Dedifferentiated amniotic fluid mesenchymal stem cell (primary cell): ENCODE data around the gene TDRD15.
"Not testable (repeated sequence)": the region's sequence is repeated elsewhere in the genome, so short reads cannot be mapped to it uniquely, and the experiment has no call there.

Experiments used
- DNase-seq: peaks from one replicate; pipeline ENCODE4 v3.0.0-alpha.2; 2016; ENCODE audit errors: extremely low spot score

Gene TDRD15

DNA sequence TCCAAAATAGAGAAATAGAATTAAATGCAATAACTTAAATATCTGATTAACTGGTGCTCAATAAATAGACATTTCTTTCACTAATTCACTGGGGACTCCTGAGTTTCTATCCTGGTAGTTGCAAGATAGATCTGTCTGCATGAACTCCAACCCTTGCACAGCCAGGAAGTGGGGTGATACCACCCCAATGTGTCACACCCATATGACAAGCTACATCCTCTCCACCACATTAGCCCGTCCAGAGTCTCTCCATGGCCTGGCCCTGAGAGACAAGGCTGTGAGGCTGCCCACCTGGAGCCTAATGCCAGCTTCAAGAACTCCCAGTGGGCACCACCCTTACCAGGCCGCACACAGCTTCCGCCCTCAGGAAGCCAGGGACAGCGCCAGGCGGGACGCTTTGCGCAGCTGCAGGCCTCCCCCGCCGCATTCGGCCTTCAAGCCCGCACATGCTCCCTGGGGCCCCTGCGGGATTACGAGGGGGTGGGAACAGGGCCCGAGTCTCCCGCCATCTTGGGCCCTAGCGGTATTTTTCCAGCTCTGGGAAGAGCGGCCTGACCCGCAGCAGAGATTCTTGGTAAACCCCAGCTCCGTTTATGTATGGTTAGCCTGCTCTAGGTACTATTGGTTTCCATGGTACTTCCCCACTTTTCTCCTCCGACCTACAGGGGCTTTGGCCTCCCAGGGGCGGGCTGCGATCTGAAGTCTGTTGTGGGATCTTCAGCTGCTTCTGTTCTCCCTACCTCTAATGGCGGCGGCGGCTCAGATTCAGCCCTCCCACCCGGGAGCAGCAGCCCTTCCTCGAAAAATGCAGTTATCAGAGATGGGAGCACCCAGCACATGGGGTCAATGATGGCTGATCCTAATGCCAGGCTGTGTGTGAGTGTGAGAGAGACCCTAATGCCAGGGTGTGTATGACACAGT lies at the start of gene TDRD15:
TSS of gene TDRD15 (plus strand) at position 496 of the 921 bp plus-strand sequence. CDS start 13,500 bp downstream, outside the sequence.
- no peak for DNase-seq

DNA sequence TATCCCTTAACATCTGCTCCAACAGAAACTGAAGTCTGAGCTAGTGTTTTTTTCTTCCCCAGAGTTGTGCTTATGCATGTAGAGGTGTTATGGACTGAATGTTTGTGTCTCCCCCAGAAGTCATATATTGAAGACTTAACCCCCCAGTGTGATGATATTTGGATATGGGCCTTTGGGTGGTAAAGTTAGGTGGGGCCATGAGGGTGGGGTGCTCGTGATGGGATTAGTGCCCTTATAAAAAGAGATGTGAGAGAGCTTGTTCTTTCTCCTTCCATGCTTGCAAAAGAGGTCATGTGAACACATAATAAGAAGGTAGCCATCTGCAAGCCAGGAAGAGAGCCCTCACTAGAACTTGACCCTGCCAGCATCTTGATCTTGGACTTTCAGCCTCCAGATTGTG lies 45.5 kb upstream of the TDRD15 start:
- no peak for DNase-seq

DNA sequence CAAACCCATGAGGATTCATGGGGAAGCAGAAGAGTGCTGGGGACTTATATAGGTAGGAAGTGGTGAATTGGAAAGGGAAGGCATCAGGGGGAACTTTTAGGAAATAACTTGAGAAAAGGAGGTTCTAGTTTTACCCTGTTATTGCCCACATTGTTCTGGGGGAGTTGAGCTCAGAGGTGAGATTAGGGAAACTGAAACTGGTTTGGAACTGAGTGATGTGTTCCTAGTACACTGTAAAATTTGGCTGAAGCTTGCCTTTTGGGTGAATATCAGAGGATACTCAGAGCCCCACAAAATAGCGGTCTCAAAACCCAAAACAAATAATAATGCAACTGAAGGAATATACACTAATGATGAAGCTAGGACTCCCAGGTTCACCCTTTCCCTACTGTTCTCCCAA lies 40.3 kb upstream of the TDRD15 start:
- DNase-seq = no peak

DNA sequence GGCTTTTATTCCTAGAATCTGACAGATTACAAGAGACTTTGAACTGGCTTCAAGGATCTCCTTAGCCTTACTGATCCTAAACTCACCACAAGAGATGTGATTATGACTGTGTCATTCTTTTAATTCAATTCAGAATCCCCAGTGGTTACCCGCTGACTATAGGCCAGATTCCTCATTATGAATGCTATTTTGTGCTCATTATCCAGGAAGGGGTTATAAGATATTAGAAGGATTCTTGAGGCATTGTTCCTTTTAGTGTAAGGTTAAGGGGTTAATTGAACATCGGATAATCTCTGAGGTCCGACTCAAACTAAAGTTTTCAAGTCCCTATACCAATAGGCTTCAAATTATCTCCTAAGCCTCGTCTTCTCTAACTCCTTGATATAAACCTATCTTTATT lies 39.4 kb upstream of the TDRD15 start:
- no peak for DNase-seq

DNA sequence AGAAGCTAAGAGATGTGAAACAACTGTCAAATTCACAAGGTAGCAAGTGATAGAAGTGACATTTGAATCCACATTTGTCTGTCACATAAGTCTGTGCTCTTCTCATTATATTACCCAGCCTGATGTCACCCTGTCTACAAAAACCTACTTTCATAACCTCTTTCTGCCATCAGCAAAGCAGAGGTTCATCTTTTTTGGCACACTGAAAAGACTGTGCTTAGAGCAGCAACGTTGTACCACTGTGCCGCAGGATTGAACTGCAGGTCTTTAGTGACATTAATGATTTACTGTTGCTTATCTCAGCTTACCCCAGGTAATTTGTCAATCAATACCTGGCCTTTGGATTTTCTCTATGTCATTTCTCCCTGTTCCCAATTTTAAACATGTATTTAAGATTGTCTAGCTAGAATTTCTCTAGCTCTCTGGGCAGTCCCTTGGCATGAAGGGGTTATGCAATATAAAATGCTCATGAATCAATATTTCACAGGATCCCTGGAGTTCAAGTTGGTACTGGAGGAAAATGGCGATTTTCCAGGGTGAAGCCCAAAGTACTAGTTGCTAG lies 31.4 kb upstream of the TDRD15 start:
- no peak for DNase-seq

DNA sequence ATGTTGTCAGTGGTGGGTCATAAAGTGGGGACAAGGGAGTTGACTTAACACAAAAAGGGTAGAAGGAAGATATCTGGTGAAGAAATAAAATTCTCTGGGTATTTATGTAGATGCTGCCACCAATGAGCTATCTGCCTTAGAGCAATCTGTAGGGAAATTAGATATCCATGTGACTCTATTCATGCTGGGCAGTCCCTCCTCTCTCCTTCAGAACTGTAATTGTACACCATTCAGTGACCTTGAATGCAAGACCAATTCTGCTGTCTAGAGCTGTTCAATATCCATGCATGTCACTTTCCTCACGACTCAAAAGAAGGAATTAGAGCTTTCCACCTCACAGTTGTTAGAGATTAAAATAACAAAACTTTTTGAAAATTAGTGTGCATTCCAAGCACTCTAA lies 28.6 kb upstream of the TDRD15 start:
- DNase-seq = no peak

DNA sequence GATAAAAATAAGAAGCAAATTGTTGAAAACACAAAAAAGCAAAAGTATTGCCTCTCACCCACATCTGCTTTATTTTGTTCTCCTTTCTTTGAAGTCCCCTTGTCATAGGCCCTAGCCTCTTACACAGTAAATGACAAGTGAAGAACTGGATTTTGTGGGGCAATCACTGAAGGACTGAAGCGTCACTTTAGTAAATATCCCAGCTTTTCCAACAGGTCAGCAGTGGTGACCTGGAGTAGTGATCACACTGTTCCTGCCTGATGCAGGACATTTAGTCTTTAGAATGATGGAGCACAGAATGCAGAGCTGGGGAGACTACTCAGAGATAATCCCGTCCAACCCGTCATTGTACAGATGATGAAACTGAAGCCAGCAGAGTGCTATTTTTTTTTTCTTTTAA lies 28.1 kb upstream of the TDRD15 start:
- DNase-seq = no peak

DNA sequence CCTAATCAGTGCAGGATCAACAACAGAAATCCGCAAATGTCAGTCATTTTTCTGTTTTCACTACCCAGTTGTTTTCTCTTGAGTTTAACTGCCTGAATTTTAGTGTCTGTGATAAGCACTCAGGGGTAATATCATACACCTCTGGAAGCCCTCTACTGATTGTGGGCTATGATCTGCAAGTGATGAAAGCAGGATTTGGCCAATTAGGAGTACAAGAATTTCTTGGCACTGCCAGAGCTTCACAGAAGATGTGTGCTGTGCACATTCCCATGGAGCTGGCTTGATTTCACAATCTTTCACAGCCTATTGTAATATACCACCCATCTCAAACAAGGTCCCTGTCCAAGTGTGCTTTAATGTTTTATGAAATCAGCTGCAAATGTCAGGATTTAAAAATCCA lies 27.3 kb upstream of the TDRD15 start:
- DNase-seq = no peak

DNA sequence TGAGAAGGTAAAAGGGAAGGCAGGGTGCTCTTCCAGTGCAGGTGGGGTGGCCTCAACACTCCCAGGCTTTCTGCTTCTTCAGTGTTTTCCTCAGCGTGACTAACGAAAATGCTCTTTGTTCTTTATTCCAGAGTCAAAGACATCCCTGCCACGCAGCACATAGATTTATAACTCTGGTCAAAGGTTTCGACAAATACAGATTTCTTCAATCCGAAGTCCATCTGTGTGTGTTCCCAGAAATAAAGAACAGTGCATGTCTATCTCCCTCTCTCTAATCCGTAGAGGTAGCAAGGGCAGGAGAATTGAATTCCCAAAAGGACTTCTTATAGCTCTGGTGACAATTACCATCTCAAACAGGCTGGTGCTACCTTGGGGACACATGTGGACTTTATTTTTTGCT lies 26.4 kb upstream of the TDRD15 start:
- no peak for DNase-seq

DNA sequence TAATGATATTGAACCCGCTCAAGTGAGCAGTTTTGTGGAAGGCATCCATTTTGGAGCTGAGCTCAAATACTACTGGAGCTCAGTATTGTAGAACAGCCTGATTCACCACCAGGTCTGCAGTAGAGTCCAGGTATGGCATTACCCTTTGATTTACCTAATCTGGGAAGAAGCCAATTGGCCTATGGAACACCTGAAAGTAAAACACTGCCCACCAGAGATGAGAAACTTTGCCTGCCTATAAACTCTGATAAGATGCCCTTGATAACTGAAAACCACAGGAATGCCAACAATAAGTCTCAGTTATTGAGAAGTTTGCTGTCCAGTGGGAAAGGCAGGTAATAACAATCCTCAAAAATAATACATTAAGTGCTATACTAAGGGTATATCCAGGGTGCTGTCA lies 25.5 kb upstream of the TDRD15 start:
- DNase-seq = no peak

DNA sequence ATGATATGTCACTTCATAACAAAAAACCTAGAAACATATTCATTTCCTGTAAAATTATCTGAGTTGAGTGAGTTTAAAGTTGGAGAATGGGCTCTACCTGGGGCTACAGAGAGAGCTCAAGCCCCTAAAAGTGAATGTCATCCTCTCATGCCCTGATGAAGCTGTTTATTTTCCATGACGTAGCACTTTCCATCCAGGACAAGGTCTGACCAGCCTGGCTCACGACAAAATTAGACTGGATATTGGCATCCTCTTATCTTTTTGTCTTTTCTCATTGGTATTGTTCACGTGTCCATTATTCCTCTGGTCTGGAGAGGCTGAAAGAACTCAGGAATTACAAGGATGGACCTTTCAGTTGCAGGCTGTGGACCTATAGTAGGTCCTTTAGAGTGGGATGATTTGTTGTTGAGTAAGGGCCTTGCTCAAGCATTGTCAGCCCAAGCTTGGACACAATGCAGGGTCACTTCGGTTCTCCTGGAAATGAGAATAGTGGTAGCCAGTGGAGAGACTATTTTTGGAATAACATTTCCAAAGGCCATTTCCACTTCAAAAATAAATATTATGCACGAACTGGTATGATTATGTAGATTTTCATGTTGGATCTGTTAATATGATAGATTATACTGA lies 24.4 kb upstream of the TDRD15 start:
- DNase-seq = no peak

DNA sequence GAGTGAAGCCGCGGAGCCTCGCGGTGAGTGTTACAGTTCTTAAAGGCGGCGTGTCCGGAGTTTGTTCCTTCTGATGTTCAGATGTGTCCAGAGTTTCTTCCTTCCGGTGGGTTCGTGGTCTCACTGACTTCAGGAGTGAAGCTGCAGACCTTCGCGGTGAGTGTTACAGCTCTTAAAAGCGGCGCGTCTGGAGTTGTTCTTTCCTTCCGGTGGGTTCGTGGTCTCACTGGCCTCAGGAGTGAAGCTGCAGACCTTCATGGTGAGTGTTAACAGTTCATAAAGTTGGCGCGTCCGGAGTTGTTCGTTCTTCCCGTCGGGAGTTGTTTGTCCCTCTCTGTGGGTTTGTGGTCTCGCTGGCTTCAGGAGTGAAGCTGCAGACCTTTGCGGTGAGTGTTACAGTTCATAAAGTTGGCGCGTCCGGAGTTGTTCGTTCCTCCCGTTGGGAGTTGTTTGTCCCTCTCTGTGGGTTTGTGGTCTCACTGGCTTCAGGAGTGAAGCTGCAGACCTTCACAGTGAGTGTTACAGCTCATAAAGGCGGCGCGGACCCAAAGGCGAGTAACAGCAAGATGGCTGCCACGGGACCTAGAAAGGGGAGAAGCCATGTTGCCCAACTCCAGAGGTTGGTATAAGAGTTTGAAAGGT lies 22.1 kb upstream of the TDRD15 start:
- DNase-seq = not testable (repeated sequence)

DNA sequence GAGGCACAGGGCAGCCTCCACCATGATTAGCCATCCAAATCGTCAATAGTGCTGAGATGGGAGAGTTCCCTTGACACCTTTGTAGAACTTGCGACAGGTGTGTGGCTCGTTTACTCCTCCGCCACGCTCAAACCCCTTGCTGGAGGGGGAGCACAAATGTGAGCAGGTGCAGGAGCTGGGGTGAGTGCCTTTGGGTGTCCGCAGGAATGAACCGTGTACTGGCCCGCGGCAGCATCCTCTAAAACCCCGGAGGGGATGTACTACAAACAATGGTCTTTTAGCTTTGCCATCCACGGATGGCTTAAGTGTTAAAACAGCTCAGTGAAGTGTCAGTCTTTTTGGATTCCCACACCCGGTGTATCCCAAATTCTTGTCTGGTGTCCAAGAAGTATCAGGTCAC lies 21.4 kb upstream of the TDRD15 start:
- no peak for DNase-seq

DNA sequence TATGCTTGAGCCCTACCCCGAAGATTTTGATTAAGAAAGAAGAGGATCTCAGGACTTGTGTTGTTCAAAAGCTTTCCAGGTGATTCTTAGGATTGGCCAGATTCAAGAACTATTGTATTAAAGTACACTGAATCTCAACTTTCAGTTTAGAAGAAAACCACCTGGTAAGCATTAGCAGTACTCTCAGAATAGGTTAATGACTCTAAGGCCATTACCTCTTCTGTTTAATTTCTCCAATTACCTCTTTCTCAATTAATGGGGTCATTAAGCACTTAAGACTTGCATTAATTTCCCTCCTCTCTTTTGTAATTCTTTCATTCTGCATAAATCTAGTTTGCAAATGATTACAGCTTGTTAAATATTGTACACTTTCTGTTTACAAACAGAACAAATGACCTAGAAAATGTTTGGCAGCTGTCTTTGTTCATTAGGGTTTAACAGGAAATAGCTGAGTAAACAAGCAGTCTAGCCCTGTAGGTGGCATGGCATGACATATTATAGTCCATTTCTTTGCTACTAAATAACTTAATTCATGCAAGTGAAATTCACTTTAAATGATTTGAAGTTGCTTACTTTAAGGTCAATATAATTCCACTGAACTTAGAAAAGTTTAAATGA lies 20.4 kb upstream of the TDRD15 start:
- no peak for DNase-seq

DNA sequence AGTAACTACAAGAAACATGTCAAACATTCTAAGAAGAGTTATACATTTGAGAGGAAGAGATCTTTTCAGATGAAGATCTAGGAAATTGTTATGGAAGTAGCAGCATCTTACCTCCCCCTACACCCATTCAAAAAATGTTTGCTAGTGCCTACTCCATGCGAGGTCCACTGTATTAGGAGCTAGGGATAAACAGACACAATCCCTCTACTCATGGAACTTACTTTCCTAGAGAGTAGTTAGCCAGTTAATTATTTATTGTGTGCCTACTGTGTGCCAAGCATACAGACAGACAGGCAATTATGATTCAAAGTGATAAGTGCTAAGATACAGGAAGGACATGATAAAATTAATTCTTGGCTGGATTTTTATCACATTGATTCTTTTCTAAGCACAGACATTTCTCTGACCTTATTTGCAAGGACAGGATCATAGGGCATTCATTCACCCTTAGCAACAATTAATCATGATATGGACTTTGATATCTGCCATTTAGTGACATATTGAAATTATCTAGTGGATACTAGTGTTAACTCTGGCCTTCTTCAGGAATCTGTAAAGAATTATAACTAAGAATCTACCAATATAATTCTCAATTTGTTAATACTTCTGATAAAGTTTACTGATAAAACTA lies 19.6 kb upstream of the TDRD15 start:
- no peak for DNase-seq

DNA sequence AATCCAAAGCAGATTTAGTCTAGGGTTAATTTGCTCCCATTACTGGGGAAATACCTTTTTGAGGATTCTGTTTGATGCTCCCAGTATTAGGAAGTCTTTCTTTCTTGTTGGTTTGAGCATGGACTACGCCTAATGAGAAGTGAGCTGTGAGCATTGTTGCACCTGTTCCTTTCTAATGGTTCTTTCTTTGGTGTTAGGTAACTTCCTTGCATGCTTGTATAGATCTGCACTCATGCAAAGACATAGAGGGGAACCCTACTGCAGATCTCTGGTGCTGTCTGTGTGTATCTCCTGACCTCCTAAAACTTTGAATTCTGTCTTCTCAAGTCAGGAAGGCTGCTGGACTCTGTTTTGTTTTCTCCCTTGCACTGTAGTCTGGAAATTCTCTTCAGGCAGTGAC lies 12.8 kb upstream of the TDRD15 start:
- no peak for DNase-seq

DNA sequence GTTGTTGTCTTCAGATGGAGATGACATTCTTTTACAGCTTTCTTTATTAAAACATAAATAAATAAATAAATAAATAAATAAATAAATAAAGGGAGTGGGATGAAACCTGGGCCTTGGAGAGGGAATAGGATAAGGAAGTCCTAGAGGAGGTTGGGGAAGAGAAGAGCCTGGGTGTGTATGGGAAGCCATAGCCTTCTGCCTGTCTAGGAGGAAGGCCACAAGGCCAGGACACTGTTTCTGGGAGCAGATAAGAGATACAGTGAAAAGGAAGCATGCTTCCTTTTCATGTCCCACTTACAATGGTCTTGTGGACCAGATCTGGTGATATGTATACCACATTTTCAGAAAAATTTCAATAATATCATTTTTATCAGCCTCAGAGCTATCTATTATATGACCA lies 6.1 kb upstream of the TDRD15 start:
- no peak for DNase-seq

DNA sequence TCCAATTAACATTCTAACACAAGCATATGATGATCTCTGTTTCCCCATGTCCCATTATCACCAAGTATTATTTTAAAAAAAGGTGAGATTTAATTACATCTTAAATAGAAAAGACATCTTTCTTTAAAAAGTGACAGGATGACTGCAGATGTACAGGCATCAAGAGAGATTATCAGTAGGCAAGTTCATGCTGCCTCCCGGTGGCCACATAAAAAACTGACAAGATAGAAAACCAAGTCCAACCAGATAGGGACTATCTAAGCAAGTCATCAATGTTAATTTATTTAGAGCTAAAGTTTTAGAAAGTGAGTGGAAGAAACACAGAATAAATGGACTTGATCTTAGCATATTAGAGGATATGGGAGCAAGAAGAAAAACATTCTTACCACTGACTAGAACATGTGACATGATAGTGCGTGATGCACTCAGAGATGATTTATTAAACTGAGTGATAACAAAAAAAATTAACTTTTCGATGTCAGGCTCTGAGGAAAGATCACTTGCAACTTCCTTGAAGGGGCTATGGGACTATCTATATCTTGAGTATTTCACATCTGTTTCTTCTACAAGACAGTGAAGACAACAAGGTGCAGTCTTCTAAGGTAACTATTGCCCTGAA lies 5.4 kb upstream of the TDRD15 start:
- DNase-seq = no peak

DNA sequence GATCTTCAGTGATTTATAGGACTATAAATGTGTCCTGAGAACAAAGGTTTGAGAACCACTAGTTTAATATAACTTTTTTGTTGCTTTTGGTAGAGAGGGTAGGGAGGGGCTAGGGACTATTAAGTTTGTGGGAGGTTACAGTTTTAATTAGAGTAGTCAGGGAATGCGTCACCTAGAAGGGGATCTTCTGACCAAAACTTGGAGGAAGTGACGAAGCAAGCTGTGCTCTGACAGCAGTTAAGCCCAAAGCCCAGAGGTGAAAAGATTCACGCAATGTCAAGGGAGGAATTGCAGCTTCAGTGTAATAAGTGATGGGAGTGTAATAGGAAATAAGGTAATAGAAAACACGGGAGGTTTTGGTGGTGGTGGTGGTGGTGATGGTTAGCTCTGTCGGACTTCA lies 8.1 kb downstream of the TDRD15 start:
- no peak for DNase-seq

DNA sequence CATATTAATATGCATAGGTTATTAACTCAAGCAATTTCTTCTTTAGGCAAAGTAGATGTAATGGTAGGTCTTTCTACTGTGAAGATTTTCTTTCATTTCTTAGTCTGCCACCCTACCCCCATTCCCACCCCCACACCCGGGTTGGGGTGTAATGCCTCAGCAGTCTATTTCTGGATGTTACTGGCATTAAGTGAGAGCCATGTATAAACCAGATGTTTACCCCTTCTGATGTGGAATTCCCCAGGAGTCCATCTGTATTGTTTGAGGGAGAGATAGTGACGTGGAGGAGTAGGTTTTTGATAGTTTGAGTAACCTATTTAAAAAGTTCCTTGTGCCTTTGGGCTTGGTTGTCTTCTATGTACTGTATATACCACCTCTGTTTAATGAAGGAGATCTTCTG lies 11.8 kb downstream of the TDRD15 start:
- no peak for DNase-seq

DNA sequence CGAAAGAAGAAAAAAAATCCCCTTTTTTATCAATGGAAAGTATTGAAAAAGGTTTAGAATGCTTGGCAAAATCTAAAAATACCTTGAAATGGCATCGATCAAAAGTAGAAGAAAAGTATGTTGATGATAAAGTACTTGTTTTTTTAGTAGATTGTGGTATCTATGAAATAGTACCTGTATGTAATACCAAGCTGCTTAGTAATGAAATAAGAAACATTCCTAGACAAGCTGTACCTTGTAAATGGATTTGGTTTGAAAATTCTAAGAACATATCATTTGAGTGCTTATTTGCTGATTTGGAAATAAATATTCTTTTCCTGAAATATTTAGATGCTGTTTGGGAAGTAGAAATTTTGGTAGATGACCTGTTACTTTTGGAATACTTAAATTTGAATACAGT lies 18.4 kb downstream of the TDRD15 start:
- DNase-seq = no peak
